Activated CD8-positive, alpha-beta memory T cell treated with anti-CD3 and anti-CD28 coated beads, Interleukin-2, amount 10 ng/mL, durations not matched to agents 7 days and 5 days (primary cell): ENCODE data around the gene MADCAM1. TPM values are rescaled to one million over a fixed set of nuclear protein-coding genes. Genes with fewer than 3 reads are reported as not detected.

ENCODE experiments used
- ATAC-seq: fragments of 150-1000 bp; cut with Tn5 transposase; one replicate; pipeline ENCODE4 v1.10.0; 2021; ENCODE audit warnings: moderate library complexity
- CTCF ChIA-PET: fragments of 350-600 bp; sonication (Branson Sonifier 250); formaldehyde crosslinking; loops from one replicate; lab custom pipeline; 2021; ENCODE audit warnings: antibody characterized with exemption; lab: Charles Lee
- DNase-seq: peaks from one replicate; pipeline ENCODE4 v3.0.0-alpha.2; 2020
- H3K27ac Mint-ChIP-seq: one replicate; pipeline ENCODE4 v1.8.0; 2021; ENCODE audit warnings: mild to moderate bottlenecking, mixed read lengths
- H3K27me3 Mint-ChIP-seq: one replicate; pipeline ENCODE4 v1.8.0; 2021; ENCODE audit warnings: mixed read lengths
- H3K36me3 Mint-ChIP-seq: one replicate; pipeline ENCODE4 v1.8.0; 2021; ENCODE audit warnings: mild to moderate bottlenecking, mixed read lengths
- H3K4me1 Mint-ChIP-seq: one replicate; pipeline ENCODE4 v1.8.0; 2021; ENCODE audit warnings: mixed read lengths
- H3K4me3 Mint-ChIP-seq: one replicate; pipeline ENCODE4 v1.8.0; 2021; ENCODE audit warnings: mild to moderate bottlenecking, moderate library complexity, mixed read lengths
- H3K9me3 Mint-ChIP-seq: one replicate; pipeline ENCODE4 v1.8.0; 2022; ENCODE audit warnings: low read depth, mixed read lengths
- total RNA-seq, 2 experiments: library from RNA; stranded (reverse); gene quantifications; one replicate each; pipeline ENCODE4 v1.2.3, GENCODE V29; 2021

The MADCAM1 gene
- total RNA-seq, 2 experiments from 2014 or later, result 0.16 to 0.44 TPM

DNA sequence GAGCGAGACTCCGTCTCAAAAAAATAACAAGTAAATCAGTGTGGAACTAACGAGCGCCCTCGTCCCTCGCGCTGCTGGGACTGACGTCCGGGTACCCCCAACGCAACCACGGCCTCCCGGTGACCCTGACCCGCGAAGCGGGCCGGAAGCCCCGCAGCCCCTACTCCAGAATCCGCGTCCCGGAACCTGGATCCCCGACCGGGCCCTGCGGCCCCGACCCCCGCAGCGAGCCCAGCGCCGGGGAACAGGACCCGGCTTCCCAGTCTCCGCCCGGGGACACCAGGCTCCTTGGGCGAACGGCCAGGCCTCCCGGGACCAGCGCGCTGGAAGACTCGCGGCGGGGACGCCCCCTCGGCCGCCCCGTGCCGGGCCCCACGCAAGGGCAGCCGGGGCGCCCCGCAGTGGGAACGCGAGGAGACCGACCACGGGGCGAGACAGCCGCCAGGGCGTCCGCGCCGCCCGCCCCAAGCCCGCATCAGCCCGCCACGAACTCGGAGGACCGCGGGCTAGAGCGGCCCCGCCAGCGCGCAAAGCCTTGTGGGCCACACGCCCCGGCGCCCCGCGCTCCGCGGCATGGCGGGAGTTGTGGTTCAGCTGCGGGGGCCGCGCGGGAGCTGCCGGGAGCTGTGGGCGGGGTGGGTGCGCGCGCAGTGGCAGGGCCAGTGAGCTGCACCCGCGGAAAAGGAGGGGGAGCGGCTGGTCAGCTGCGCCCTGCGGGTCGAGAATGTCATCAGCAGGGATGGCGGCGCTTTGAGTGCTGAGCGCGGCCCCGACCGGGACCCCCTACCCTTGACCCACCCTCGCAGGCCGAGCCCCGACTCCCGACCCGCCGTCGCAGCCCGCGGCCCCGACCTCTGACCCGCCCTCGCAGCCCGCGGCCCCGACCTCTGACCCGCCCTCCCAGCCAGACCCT is 7.5 kb upstream of the MADCAM1 start:
- peaks cover 2% of the 10 kb centered on the region for H3K36me3 Mint-ChIP-seq
- peaks cover 10% of the 10 kb centered on the region for H3K4me1 Mint-ChIP-seq
- ATAC-seq, result peak; percentile 86
- peaks cover 2% of the 10 kb centered on the region for H3K9me3 Mint-ChIP-seq
- CTCF ChIA-PET, result interaction anchor here (0.9 to 2.3 kb wide), 3 partner anchors 18 to 144 kb away, joined by 6 to 22 read pairs (median 13); partner anchors contain the start of genes MIER2 and TPGS1
- DNase-seq, result peak; percentile 93
- H3K27me3 Mint-ChIP-seq, result peaks cover 13% of the 10 kb centered on the region
- H3K27ac Mint-ChIP-seq, result peak overlapping the region; percentile 82
- peak overlapping the region; percentile 75 for H3K4me3 Mint-ChIP-seq

DNA sequence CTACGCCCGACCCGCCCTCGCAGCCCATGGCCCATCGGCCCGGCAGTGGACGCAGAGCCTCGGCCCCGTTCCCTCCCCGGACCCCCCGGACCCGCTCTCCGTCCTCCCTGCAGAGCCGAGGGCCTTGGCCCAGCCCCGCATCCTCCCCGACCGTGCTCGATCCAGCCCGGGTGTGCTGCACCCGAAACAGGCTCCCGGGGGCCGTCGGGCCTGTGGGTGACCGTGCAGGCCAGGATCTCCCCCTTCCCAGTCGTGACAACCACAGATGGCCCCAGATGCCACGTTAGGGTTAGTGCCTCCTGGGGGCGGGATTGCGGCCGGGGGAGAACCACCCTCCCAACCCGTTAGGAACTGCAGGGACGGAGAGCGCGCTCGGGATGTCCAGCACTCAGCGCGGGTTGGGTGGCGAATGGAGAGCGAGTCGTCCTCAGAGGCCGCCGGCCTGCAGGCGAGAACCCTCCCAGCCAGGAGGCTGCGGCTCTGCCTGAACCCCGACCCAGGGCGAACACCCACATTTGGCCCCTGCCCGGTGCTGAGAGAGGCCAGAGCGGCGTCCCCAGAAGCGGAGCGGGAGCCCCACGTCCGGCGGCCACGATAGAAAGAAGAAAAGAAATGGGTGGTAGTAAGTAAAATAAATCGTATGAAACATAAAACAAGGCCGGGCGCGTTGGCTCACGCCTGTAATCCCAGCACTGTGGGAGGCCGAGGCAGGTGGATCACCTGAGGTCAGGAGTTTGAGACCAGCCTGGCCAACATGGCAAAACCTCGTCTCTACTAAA is 6.7 kb upstream of the MADCAM1 start:
- peak; percentile 32 for ATAC-seq
- peaks cover 11% of the 10 kb centered on the region for H3K4me1 Mint-ChIP-seq
- peaks cover 3% of the 10 kb centered on the region for H3K9me3 Mint-ChIP-seq
- H3K36me3 Mint-ChIP-seq, result peaks cover 3% of the 10 kb centered on the region
- H3K27me3 Mint-ChIP-seq, result peaks cover 13% of the 10 kb centered on the region
- peak overlapping the region; percentile 82 for H3K27ac Mint-ChIP-seq
- CTCF ChIA-PET, result interaction anchor here (0.9 to 2.3 kb wide), 4 partner anchors 17 to 145 kb away, joined by 6 to 22 read pairs (median 10); partner anchors contain the start of genes MIER2 and TPGS1
- no peak for DNase-seq
- H3K4me3 Mint-ChIP-seq, result peak overlapping the region; percentile 75

DNA sequence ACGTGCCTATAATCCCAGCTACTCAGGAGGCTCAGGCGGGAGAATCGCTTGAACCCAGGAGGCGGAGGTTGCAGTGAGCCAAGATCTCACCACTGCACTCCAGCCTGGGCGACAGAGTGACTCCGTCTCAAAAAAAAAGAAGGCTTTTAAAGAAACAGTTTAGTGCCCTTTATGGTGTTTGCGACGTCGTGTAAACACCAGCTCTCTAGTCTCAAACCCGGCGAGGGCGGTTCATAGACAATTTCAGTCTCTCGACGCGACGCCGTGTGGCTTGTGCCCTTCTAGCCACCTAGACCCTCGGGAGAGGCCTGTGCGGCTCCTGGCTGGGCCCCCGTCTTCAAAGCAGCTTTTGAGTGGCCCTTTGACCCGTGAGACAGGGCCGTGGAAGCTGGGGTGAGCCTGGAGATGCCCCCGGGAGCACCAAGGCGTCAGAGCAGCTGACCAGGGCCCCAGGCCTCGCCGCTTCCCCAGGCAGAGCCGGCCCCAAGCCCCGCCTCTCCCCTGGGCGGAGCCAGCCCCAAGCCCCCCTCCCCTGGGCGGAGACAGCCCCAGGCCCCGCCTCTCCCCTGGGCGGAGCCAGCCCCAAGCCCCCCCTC is 5.0 kb upstream of the MADCAM1 start:
- peaks cover 6% of the 10 kb centered on the region for H3K27me3 Mint-ChIP-seq
- H3K4me1 Mint-ChIP-seq, result peaks cover 11% of the 10 kb centered on the region
- CTCF ChIA-PET, result interaction anchor here (0.7 to 2.6 kb wide), 3 partner anchors 15 to 48 kb away, joined by 3 to 9 read pairs (median 7); no protein-coding TSS in a partner anchor
- H3K4me3 Mint-ChIP-seq, result no peak overlapping the region
- no peak overlapping the region for H3K27ac Mint-ChIP-seq
- H3K36me3 Mint-ChIP-seq, result peaks cover 3% of the 10 kb centered on the region
- no peak for ATAC-seq
- peaks cover 3% of the 10 kb centered on the region for H3K9me3 Mint-ChIP-seq
- DNase-seq, result peak; percentile 41

DNA sequence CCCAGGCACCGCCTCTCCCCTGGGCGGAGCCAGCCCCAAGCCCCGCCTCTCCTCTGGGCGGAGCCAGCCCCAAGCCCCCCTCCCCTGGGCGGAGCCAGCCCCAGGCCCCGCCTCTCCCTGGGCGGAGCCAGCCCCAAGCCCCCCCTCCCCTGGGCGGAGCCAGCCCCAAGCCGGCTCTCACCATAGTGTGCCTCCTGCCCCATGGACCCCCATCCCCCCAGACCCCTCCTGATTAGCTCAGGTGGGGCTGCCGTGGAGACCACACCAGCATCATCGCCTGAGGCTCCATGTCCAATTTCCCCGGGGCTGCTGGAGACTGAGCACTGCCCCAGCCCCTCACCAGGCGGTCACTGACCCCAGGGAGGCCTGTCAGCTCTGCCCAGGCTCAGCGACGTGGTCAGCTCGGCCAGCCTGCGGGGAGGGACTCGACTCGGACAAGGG is 4.2 kb upstream of the MADCAM1 start:
- Mint-ChIP-seq H3K27ac (no peak overlapping the region), H3K4me3 (no peak overlapping the region), H3K27me3 (peaks cover 6% of the 10 kb centered on the region), H3K36me3 (peaks cover 3% of the 10 kb centered on the region), H3K4me1 (peaks cover 11% of the 10 kb centered on the region), H3K9me3 (peaks cover 3% of the 10 kb centered on the region)
- no peak for DNase-seq
- CTCF ChIA-PET, result interaction anchor here (2.6 kb wide), 1 partner anchor 19 kb away, joined by 9 read pairs; no protein-coding TSS in a partner anchor
- peak; percentile 8 for ATAC-seq

DNA sequence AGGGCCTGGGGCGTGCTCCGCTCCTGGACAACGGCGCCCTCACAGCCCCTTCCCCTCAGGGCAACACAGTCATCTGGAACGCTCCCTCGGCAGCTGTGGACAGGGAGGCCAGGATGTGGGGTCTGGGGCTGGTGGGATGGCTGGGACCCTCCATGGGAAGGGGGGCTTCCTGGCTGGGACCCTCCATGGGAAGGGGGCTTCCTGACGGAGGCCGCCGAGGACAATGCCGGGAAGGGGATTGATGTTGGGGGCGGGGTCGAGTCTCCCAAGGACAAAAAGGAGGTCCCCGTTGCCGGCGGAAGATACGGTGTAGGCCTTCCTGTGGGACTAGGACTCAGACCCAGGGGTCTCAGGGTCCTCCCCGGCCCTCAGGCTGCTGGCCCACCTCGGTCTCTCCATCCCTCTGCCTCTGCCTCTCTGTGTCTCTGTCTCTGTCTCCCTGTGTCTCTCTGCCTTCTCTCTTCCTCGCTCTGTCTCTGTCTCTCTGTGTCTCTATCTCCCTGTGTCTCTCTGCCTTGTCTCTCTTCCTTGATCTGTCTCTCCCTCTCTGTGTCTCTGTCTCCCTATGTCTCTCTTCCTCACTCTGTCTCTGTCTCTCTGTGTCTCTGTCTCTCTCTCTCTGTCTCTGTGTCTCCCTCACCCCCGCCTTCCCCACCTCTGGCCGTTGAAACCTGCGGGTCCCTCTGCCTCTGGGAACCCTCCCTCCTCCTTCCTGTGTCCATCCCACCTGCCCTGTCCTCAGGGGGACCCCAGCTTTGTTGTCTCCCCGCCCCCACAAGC is 2.7 kb upstream of the MADCAM1 start:
- DNase-seq (no peak), ATAC-seq (no peak)
- H3K27me3 Mint-ChIP-seq, result peaks cover 12% of the 10 kb centered on the region
- H3K9me3 Mint-ChIP-seq, result peaks cover 3% of the 10 kb centered on the region
- H3K27ac Mint-ChIP-seq, result no peak overlapping the region
- H3K4me3 Mint-ChIP-seq, result no peak overlapping the region
- peaks cover 3% of the 10 kb centered on the region for H3K36me3 Mint-ChIP-seq
- peaks cover 8% of the 10 kb centered on the region for H3K4me1 Mint-ChIP-seq
- CTCF ChIA-PET, result interaction anchor here (3.1 kb wide), 1 partner anchor 12 kb away, joined by 23 read pairs; no protein-coding TSS in a partner anchor

DNA sequence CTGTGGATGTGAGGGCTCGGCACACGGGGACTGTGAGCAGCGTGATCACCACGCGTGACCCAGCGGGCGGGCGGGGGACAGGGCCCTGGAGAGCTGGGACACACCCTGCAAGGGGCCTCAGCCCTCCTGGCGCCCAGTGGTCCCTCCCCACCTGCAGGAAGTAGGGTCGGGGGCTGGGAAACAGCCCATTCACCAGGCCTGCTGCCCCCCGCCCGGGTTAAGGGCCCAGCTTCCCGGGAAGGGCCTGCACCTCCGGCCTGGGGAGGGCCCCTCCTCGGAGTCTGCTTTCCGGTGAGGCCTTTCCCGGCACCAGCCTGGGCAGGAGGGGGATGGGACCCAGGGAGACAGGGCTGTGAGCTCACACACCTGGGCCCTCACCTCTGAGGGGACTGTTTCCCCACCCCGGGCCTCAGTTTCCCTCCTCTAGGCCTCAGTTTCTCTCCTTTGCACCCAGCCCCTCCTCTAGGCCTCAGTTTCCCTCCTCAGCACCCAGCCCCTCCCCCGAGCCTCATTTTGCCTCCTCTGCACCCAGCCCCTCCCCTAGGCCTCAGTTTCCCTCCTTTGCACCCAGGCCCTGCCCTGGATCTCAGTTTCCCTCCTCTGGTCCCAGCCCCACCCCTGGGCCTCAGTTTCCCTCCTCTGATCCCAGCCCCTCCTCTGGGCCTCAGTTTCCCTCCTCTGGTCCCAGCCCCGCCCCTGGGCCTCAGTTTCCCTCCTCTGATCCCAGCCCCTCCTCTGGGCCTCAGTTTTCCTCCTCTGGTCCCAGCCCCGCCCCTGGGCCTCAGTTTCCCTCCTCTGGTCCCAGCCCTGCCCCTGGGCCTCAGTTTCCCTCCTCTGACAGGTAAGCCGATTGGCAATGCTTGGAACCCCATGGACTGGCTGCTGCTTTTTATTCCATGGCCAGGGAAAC is 1.9 kb upstream of the MADCAM1 start:
- Mint-ChIP-seq H3K4me1 (peaks cover 7% of the 10 kb centered on the region), H3K9me3 (peaks cover 3% of the 10 kb centered on the region)

DNA sequence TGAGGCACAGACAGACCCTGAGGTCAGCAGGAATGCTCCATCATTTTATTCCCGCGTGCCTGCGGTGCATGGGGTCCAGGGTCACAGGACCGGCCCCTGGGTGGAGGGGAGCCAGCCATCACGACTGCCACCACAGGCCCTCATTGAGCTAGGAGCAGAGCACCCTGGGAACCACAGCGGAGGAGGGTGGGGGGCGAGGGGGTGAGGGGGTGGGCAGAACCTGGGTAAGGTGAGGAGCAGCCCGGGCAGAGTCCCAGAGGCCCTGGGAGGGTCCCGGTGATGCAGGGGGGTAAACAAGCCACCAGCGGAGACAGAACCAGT is 1.2 kb upstream of the MADCAM1 start:
- DNase-seq, result no peak
- H3K4me3 Mint-ChIP-seq, result no peak overlapping the region
- no peak overlapping the region for H3K27ac Mint-ChIP-seq
- H3K27me3 Mint-ChIP-seq, result peaks cover 18% of the 10 kb centered on the region
- no peak for ATAC-seq
- peaks cover 3% of the 10 kb centered on the region for H3K36me3 Mint-ChIP-seq
- H3K9me3 Mint-ChIP-seq, result peaks cover 3% of the 10 kb centered on the region
- CTCF ChIA-PET, result interaction anchor here (1.1 to 3.1 kb wide), 5 partner anchors 9 to 37 kb away, joined by 3 to 23 read pairs (median 5); partner anchors contain the start of gene CDC34
- H3K4me1 Mint-ChIP-seq, result peaks cover 5% of the 10 kb centered on the region

More for the DNA sequence above, 1.9 kb upstream of the MADCAM1 start:
- no peak overlapping the region for H3K27ac Mint-ChIP-seq
- CTCF ChIA-PET, result interaction anchor here (3.1 kb wide), 1 partner anchor 11 kb away, joined by 23 read pairs; no protein-coding TSS in a partner anchor
- DNase-seq, result peak; percentile 39
- peaks cover 3% of the 10 kb centered on the region for H3K36me3 Mint-ChIP-seq
- peaks cover 17% of the 10 kb centered on the region for H3K27me3 Mint-ChIP-seq
- no peak overlapping the region for H3K4me3 Mint-ChIP-seq
- ATAC-seq, result no peak

DNA sequence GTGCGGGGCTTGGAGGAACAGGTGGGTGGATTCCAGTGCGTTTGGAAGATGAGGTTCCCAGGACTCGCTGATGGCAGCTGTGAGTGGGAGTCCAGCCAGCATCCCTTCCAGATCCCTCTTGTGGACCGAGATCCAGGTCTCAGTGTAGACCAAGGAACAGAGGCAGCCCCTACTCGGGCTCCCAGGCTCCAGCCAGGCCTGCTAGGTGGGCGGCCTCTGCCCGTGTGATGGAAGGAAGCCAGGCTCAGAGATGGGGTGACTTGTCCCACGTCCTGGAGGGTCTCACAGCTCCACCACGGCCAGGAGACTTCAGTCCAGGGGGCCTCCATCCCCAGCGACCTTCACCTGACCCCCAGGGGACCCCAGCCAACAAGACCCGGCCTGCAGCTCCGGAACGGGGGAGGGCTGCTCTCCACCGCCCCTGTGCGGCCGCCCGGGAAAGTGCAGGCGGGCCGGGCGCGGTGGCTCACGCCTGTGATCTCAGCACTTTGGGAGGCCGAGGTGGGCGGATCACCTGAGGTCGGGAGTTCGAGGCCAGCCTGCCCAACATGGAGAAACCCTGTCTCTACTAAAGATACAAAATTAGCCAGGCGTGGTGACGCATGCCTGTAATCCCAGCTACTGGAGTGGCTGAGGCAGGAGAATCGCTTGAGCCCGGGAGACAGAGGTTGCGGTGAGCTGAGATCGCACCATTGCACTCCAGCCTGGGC is 729 bp upstream of the MADCAM1 start:
- Mint-ChIP-seq H3K4me3 (no peak overlapping the region), H3K4me1 (peaks cover 2% of the 10 kb centered on the region), H3K9me3 (peaks cover 3% of the 10 kb centered on the region), H3K27ac (no peak overlapping the region), H3K27me3 (peaks cover 18% of the 10 kb centered on the region), H3K36me3 (peaks cover 3% of the 10 kb centered on the region)
- CTCF ChIA-PET, result interaction anchor here (1.1 to 3.1 kb wide), 6 partner anchors 8 to 36 kb away, joined by 3 to 23 read pairs (median 6); partner anchors contain the start of gene CDC34
- ATAC-seq (peak; percentile 40), DNase-seq (peak; percentile 66)

DNA sequence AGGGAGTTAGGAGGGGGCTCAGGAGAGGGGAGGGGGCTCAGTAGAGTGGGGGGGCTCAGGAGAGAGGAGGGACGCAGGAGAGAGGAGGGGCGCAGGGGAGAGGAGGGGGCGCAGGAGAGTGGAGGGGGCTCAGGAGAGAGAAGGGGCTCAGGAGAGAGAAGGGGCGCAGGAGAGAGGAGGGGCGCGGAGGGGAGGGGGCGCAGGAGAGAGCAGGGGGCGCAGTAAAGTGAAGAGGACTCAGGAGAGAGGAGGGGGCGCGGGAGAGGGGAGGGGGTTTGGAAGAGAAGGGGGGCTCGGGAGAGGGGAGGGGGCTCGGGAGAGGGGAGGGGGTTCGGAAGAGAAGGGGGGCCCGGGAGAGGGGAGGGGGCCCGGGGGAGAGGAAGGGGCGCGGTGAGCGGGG is 700 bp downstream of the MADCAM1 start:
- DNase-seq, result no peak
- Mint-ChIP-seq H3K4me1 (peaks cover 2% of the 10 kb centered on the region), H3K4me3 (no peak overlapping the region), H3K27me3 (peaks cover 18% of the 10 kb centered on the region), H3K27ac (no peak overlapping the region), H3K9me3 (peaks cover 3% of the 10 kb centered on the region), H3K36me3 (peaks cover 3% of the 10 kb centered on the region)
- no peak for ATAC-seq
- CTCF ChIA-PET, result no interaction called here

DNA sequence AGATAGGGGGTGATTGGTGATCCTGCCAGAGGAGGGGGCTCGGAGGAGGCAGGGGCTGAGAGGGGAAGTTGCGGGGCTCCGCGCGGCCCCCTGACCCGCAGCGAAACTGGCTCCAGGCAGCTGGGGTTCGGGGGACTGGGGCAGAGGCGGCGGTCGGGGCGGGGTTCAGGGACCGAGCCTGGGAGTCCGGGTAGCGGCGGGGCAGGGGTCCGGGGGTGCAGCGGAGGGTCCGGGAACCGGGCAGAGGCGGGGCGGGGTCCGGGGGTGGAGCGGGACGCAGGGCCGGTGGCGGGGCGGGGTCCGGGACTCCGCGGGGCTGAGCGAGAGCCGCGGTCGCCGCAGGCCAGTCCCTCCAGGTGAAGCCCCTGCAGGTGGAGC is 1.2 kb downstream of the MADCAM1 start:
- DNase-seq, result no peak
- Mint-ChIP-seq H3K36me3 (peaks cover 3% of the 10 kb centered on the region), H3K27ac (no peak overlapping the region), H3K9me3 (peaks cover 3% of the 10 kb centered on the region), H3K4me3 (no peak overlapping the region), H3K4me1 (peaks cover 3% of the 10 kb centered on the region), H3K27me3 (peaks cover 18% of the 10 kb centered on the region)
- CTCF ChIA-PET, result interaction anchor here (1.4 to 1.8 kb wide), 2 partner anchors 9 to 13 kb away, joined by 4 to 9 read pairs; no protein-coding TSS in a partner anchor
- no peak for ATAC-seq
